HG03565 (cell line): ENCODE results near the gene PSG2.
"Not testable (repeated sequence)": the region's sequence is repeated elsewhere in the genome, so short reads cannot be mapped to it uniquely, and the experiment has no call there.

Source experiments
- ATAC-seq: cut with Tn5 transposase; IDR thresholded peaks from one replicate; pipeline ENCODE4 v1.9.1; 2021; ENCODE audit warnings: mild to moderate bottlenecking, moderate library complexity; ENCODE audit not compliant: unreplicated experiment

PSG2 gene

GRCh38 chr19:43078311-43078710 lies 4.2 kb downstream of the PSG2 start:
- no peak for ATAC-seq

GRCh38 chr19:43077881-43078280 lies 4.6 kb downstream of the PSG2 start:
- ATAC-seq: not testable (repeated sequence)

GRCh38 chr19:43062418-43062817 lies 20.1 kb downstream of the PSG2 start:
- ATAC-seq: not testable (repeated sequence)

GRCh38 chr19:43061326-43061725 lies 21.2 kb downstream of the PSG2 start:
- ATAC-seq: not testable (repeated sequence)

- not testable (repeated sequence) for ATAC-seq
Observed at GRCh38 chr19:43060254-43060653, 22.2 kb downstream of the PSG2 start.

GRCh38 chr19:43059482-43059881 lies 23.0 kb downstream of the PSG2 start:
- ATAC-seq: not testable (repeated sequence)

GRCh38 chr19:43058440-43058839 lies 24.1 kb downstream of the PSG2 start:
- ATAC-seq: not testable (repeated sequence)

- not testable (repeated sequence) for ATAC-seq
Observed at GRCh38 chr19:43047966-43048365, 34.5 kb downstream of the PSG2 start.

GRCh38 chr19:43046578-43046977 lies 35.9 kb downstream of the PSG2 start:
- ATAC-seq: not testable (repeated sequence)

GRCh38 chr19:43043492-43044180 lies 38.9 kb downstream of the PSG2 start:
- ATAC-seq: not testable (repeated sequence)

GRCh38 chr19:43031645-43032044 lies 50.9 kb downstream of the PSG2 start:
- ATAC-seq: not testable (repeated sequence)

GRCh38 chr19:43028866-43029265 lies 53.6 kb downstream of the PSG2 start:
- no peak for ATAC-seq

- ATAC-seq: not testable (repeated sequence)
Observed at GRCh38 chr19:43027985-43028384, 54.5 kb downstream of the PSG2 start.

GRCh38 chr19:43027061-43027460 lies 55.4 kb downstream of the PSG2 start:
- ATAC-seq: not testable (repeated sequence)

- not testable (repeated sequence) for ATAC-seq
Observed at GRCh38 chr19:43026369-43026768, 56.1 kb downstream of the PSG2 start, which contains the start of gene PSG11. Gene PSG11, minus strand, starts transcription at chr19:43026469. Its CDS starts 97 bp downstream, at chr19:43026372.

- not testable (repeated sequence) for ATAC-seq
Observed at GRCh38 chr19:43022098-43022497, 60.4 kb downstream of the PSG2 start.

GRCh38 chr19:43021629-43022028 lies 60.9 kb downstream of the PSG2 start:
- not testable (repeated sequence) for ATAC-seq

- not testable (repeated sequence) for ATAC-seq
Observed at GRCh38 chr19:43019588-43019987, 62.9 kb downstream of the PSG2 start.
